GM23338 (cell line): ENCODE results near the gene RBM12. TPM values are rescaled to one million over a fixed set of nuclear protein-coding genes. Genes with fewer than 3 reads are reported as not detected.

Source experiments
- ATAC-seq: fragments of 200-7000 bp; cut with Tn5 transposase; 3 replicates; pipeline ENCODE4 v1.9.1; 2020
- DNase-seq: peaks from one replicate; pipeline ENCODE4 v3.0.0-alpha.2; 2015; ENCODE audit warnings: low spot score
- H2AFZ ChIP-seq: fragments of 200-600 bp; sonication (generic); 2 replicates; pipeline ENCODE4 v1.8.0; 2016; ENCODE audit warnings: antibody characterized with exemption, mild to moderate bottlenecking, moderate library complexity
- H3F3A ChIP-seq: fragments of 200-600 bp; sonication (generic); replicated peaks from 2 replicates; pipeline ENCODE4 v1.8.0; 2017; ENCODE audit warnings: antibody characterized with exemption, mixed run types, low read depth
- H3K27ac ChIP-seq: fragments of 200-600 bp; sonication (generic); 2 replicates; pipeline ENCODE4 v1.6.1; 2016; ENCODE audit warnings: low read depth
- H3K27me3 ChIP-seq: fragments of 200-600 bp; sonication (generic); 2 replicates; pipeline ENCODE4 v1.8.0; 2016; ENCODE audit warnings: mild to moderate bottlenecking, mixed run types, moderate library complexity; ENCODE audit not compliant: insufficient read depth
- H3K36me3 ChIP-seq: fragments of 200-600 bp; sonication (generic); 2 replicates; pipeline ENCODE4 v1.8.0; 2016; ENCODE audit warnings: mild to moderate bottlenecking; ENCODE audit not compliant: insufficient read depth
- H3K4me1 ChIP-seq: fragments of 200-600 bp; sonication (generic); 2 replicates; pipeline ENCODE4 v1.8.0; 2016; ENCODE audit warnings: mild to moderate bottlenecking, moderate library complexity; ENCODE audit not compliant: insufficient read depth
- H3K4me2 ChIP-seq: fragments of 200-600 bp; sonication (generic); 2 replicates; pipeline ENCODE4 v1.7.1; 2017; ENCODE audit warnings: mixed run types
- H3K4me3 ChIP-seq: fragments of 200-600 bp; sonication (generic); 2 replicates; pipeline ENCODE4 v1.6.1; 2016; ENCODE audit warnings: mixed run types
- H3K79me2 ChIP-seq: fragments of 200-600 bp; sonication (generic); replicated peaks from 2 replicates; pipeline ENCODE4 v1.8.0; 2017; ENCODE audit warnings: mild to moderate bottlenecking; ENCODE audit not compliant: insufficient read depth
- H3K9me2 ChIP-seq: fragments of 200-600 bp; sonication (generic); 2 replicates; pipeline ENCODE4 v1.8.0; 2017; ENCODE audit not compliant: insufficient read depth
- H4K20me1 ChIP-seq: fragments of 200-600 bp; sonication (generic); replicated peaks from 2 replicates; pipeline ENCODE4 v1.8.0; 2017; ENCODE audit warnings: mild to moderate bottlenecking; ENCODE audit not compliant: insufficient read depth
- H3K27ac Mint-ChIP-seq: 2 replicates; pipeline ENCODE4 v1.8.0; 2020; ENCODE audit warnings: inconsistent platforms, mild to moderate bottlenecking, moderate library complexity, mixed read lengths
- H3K27me3 Mint-ChIP-seq: 3 replicates; pipeline ENCODE4 v1.8.0; 2022; ENCODE audit warnings: low read depth, mild to moderate bottlenecking, moderate library complexity, mixed read lengths, inconsistent platforms; ENCODE audit not compliant: insufficient read depth, poor library complexity
- H3K36me3 Mint-ChIP-seq: 3 replicates; pipeline ENCODE4 v1.8.0; 2021; ENCODE audit warnings: low read depth, mild to moderate bottlenecking, inconsistent platforms, moderate library complexity, mixed read lengths
- H3K4me1 Mint-ChIP-seq: 3 replicates; pipeline ENCODE4 v1.8.0; 2020; ENCODE audit warnings: mild to moderate bottlenecking, inconsistent platforms, mixed read lengths
- H3K4me3 Mint-ChIP-seq: 3 replicates; pipeline ENCODE4 v1.8.0; 2021; ENCODE audit warnings: moderate library complexity, mild to moderate bottlenecking, inconsistent platforms, mixed read lengths
- H3K9me3 Mint-ChIP-seq: 3 replicates; pipeline ENCODE4 v1.8.0; 2020; ENCODE audit warnings: moderate library complexity, mild to moderate bottlenecking, inconsistent platforms, mixed read lengths
- NANOG ChIP-seq: IDR thresholded peaks from 2 replicates; pipeline ENCODE4 v1.6.1; 2016; ENCODE audit warnings: antibody characterized with exemption, borderline replicate concordance
- POLR2AphosphoS5 ChIP-seq: IDR thresholded peaks from 2 replicates; pipeline ENCODE4 v1.6.1; 2016; ENCODE audit warnings: antibody characterized with exemption, low read depth
- polyA plus RNA-seq: library from polyadenylated mRNA; unstranded; fragments of >200 nt; fragmentation: Nextera tagmentation; extraction: Ambion mirVana; gene quantifications from 2 replicates; pipeline ENCODE4 v1.2.1, GENCODE V29; 2016
- total RNA-seq: library from RNA; depleted of rRNA; stranded (reverse); fragments of >200 nt; shearing (Covaris generic); gene quantifications from 2 replicates; pipeline ENCODE4 v1.2.3, GENCODE V29; 2014
- TF ChIP-seq, protein P1 (sequence below): IDR thresholded peaks from one replicate; pipeline ENCODE4 v1.6.1; 2018; ENCODE audit warnings: antibody characterized with exemption; ENCODE audit not compliant: unreplicated experiment
- TF ChIP-seq, protein P2 (sequence below), 2 experiments: fragments of 200-600 bp in 1 of 2; sonication (generic) in 1 of 2; conservative IDR thresholded peaks; 2 replicates each; pipeline versions ENCODE4 v1.5.1 to v1.6.1; 2016 to 2017; ENCODE audit warnings: antibody characterized with exemption in 2 of 2, low read depth in 2 of 2, mild to moderate bottlenecking in 2 of 2, moderate library complexity in 1 of 2
- TF ChIP-seq, protein P3 (sequence below): fragments of 250-450 bp; sonication (Bioruptor Pico); IDR thresholded peaks from 2 replicates; pipeline ENCODE4 v1.5.0; 2020; ENCODE audit warnings: mild to moderate bottlenecking, moderate library complexity

Gene RBM12
- total and polyA plus RNA-seq, 2 experiments from 2014 or later, result 22.3 to 82.2 TPM

DNA sequence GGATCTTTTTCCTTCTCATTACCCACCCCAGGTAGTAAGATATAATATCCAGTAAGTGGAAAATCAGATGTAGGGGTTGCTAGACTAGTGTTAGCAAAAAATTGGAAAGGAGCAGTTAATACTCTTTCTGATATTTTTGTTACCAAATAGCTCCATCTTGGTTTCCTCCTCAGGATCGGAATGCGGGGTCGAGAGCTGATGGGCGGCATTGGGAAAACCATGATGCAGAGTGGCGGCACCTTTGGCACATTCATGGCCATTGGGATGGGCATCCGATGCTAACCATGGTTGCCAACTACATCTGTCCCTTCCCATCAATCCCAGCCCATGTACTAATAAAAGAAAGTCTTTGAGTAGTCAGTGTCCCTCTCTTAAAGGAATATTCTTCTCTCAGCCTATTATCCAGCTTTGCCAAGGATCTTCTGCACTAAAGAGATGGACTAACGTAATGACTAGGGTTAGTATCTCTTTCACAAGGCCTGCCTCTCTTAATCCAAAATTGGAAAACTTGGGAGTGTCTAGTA lies 36.0 kb upstream of the RBM12 start:
- Histone ChIP-seq H4K20me1 (peaks cover 14% of the 10 kb centered on the region; the same call in 1 of the 2 replicates), H3K27ac (0 out of 2 replicates have a peak overlapping the region, but pooled peaks have one; percentile 30), H3K4me1 (peaks cover 12% of the 10 kb centered on the region), H3K9me2 (no peaks in the 10 kb centered on the region), H3K79me2 (peaks cover 11% of the 10 kb centered on the region), H2AFZ (no peak overlapping the region), H3F3A (peaks cover 63% of the 10 kb centered on the region), H3K4me2 (peak overlapping the region; percentile 99), H3K36me3 (peaks cover 22% of the 10 kb centered on the region), H3K4me3 (peak overlapping the region; percentile 99), H3K27me3 (no peaks in the 10 kb centered on the region)
- Mint-ChIP-seq H3K27ac (no peak overlapping the region; the same call in 1 of the 2 replicates), H3K4me1 (peaks cover 17% of the 10 kb centered on the region), H3K4me3 (peak overlapping the region; percentile 88), H3K9me3 (no peaks in the 10 kb centered on the region), H3K27me3 (peaks cover 14% of the 10 kb centered on the region), H3K36me3 (peaks cover 48% of the 10 kb centered on the region)
- TF ChIP-seq NANOG (no peak), POLR2AphosphoS5 (no peak)
- TF ChIP-seq, protein P1, sequence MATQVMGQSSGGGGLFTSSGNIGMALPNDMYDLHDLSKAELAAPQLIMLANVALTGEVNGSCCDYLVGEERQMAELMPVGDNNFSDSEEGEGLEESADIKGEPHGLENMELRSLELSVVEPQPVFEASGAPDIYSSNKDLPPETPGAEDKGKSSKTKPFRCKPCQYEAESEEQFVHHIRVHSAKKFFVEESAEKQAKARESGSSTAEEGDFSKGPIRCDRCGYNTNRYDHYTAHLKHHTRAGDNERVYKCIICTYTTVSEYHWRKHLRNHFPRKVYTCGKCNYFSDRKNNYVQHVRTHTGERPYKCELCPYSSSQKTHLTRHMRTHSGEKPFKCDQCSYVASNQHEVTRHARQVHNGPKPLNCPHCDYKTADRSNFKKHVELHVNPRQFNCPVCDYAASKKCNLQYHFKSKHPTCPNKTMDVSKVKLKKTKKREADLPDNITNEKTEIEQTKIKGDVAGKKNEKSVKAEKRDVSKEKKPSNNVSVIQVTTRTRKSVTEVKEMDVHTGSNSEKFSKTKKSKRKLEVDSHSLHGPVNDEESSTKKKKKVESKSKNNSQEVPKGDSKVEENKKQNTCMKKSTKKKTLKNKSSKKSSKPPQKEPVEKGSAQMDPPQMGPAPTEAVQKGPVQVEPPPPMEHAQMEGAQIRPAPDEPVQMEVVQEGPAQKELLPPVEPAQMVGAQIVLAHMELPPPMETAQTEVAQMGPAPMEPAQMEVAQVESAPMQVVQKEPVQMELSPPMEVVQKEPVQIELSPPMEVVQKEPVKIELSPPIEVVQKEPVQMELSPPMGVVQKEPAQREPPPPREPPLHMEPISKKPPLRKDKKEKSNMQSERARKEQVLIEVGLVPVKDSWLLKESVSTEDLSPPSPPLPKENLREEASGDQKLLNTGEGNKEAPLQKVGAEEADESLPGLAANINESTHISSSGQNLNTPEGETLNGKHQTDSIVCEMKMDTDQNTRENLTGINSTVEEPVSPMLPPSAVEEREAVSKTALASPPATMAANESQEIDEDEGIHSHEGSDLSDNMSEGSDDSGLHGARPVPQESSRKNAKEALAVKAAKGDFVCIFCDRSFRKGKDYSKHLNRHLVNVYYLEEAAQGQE, result no peak
- TF ChIP-seq, protein P2, sequence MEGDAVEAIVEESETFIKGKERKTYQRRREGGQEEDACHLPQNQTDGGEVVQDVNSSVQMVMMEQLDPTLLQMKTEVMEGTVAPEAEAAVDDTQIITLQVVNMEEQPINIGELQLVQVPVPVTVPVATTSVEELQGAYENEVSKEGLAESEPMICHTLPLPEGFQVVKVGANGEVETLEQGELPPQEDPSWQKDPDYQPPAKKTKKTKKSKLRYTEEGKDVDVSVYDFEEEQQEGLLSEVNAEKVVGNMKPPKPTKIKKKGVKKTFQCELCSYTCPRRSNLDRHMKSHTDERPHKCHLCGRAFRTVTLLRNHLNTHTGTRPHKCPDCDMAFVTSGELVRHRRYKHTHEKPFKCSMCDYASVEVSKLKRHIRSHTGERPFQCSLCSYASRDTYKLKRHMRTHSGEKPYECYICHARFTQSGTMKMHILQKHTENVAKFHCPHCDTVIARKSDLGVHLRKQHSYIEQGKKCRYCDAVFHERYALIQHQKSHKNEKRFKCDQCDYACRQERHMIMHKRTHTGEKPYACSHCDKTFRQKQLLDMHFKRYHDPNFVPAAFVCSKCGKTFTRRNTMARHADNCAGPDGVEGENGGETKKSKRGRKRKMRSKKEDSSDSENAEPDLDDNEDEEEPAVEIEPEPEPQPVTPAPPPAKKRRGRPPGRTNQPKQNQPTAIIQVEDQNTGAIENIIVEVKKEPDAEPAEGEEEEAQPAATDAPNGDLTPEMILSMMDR (conservative IDR thresholded peaks at IDR 0.05; ENCODE audit: low read depth in 2 of 2), result no peak
- TF ChIP-seq, protein P3, sequence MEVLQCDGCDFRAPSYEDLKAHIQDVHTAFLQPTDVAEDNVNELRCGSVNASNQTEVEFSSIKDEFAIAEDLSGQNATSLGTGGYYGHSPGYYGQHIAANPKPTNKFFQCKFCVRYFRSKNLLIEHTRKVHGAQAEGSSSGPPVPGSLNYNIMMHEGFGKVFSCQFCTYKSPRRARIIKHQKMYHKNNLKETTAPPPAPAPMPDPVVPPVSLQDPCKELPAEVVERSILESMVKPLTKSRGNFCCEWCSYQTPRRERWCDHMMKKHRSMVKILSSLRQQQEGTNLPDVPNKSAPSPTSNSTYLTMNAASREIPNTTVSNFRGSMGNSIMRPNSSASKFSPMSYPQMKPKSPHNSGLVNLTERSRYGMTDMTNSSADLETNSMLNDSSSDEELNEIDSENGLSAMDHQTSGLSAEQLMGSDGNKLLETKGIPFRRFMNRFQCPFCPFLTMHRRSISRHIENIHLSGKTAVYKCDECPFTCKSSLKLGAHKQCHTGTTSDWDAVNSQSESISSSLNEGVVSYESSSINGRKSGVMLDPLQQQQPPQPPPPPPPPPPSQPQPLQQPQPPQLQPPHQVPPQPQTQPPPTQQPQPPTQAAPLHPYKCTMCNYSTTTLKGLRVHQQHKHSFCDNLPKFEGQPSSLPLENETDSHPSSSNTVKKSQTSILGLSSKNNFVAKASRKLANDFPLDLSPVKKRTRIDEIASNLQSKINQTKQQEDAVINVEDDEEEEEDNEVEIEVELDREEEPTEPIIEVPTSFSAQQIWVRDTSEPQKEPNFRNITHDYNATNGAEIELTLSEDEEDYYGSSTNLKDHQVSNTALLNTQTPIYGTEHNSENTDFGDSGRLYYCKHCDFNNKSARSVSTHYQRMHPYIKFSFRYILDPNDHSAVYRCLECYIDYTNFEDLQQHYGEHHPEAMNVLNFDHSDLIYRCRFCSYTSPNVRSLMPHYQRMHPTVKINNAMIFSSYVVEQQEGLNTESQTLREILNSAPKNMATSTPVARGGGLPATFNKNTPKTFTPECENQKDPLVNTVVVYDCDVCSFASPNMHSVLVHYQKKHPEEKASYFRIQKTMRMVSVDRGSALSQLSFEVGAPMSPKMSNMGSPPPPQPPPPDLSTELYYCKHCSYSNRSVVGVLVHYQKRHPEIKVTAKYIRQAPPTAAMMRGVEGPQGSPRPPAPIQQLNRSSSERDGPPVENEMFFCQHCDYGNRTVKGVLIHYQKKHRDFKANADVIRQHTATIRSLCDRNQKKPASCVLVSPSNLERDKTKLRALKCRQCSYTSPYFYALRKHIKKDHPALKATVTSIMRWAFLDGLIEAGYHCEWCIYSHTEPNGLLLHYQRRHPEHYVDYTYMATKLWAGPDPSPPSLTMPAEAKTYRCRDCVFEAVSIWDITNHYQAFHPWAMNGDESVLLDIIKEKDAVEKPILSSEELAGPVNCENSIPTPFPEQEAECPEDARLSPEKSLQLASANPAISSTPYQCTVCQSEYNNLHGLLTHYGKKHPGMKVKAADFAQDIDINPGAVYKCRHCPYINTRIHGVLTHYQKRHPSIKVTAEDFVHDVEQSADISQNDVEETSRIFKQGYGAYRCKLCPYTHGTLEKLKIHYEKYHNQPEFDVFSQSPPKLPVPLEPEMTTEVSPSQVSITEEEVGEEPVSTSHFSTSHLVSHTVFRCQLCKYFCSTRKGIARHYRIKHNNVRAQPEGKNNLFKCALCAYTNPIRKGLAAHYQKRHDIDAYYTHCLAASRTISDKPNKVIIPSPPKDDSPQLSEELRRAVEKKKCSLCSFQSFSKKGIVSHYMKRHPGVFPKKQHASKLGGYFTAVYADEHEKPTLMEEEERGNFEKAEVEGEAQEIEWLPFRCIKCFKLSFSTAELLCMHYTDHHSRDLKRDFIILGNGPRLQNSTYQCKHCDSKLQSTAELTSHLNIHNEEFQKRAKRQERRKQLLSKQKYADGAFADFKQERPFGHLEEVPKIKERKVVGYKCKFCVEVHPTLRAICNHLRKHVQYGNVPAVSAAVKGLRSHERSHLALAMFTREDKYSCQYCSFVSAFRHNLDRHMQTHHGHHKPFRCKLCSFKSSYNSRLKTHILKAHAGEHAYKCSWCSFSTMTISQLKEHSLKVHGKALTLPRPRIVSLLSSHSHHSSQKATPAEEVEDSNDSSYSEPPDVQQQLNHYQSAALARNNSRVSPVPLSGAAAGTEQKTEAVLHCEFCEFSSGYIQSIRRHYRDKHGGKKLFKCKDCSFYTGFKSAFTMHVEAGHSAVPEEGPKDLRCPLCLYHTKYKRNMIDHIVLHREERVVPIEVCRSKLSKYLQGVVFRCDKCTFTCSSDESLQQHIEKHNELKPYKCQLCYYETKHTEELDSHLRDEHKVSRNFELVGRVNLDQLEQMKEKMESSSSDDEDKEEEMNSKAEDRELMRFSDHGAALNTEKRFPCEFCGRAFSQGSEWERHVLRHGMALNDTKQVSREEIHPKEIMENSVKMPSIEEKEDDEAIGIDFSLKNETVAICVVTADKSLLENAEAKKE (CRISPR knock-in tag), result no peak
- no peak for ATAC-seq
- peak; percentile 27 for DNase-seq
